ENCODE measurements around the gene DDX11. TPM values are rescaled to one million over a fixed set of nuclear protein-coding genes. Genes with fewer than 3 reads are reported as not detected.
"Not testable (repeated sequence)": the region's sequence is repeated elsewhere in the genome, so short reads cannot be mapped to it uniquely, and the experiment has no call there.

DDX11 gene
- total and polyA plus RNA-seq, 7 donors: 3.6 to 31.4 (median 8.2) TPM

DNA sequence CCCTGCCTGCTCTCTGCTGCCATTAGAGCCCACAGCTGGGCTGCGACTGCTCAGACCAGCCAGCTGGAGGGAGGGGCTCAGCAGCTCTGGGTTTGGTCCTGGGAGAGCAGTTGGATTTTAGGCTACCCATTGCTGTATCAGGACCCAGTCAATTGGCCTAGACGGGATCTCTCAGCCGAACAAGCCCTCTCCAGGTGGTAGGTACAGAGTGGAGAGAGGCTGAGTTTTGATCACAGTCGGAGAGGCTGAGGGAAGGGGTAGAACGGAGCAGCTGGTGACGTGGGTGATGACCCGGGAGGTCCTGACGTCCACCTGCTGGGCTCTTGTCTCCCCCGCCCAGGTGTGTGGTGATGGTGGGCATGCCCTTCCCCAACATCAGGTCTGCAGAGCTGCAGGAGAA, 28.9 kb downstream of the DDX11 start:
- intact Hi-C loops (cut with DNase I); H3K27me3 ChIP-seq; H3K9me3 ChIP-seq; H3K4me1 ChIP-seq; H3K27ac ChIP-seq; H3K4me3 ChIP-seq; DNase-seq: not testable (repeated sequence)
- peaks cover 0 to 43% (median 1%) of the 10 kb centered on the region in 4 donors for H3K36me3 ChIP-seq
- 92 to 96% methylated on average over 9 of the region's 9 CpGs for WGBS, 2 donors

DNA sequence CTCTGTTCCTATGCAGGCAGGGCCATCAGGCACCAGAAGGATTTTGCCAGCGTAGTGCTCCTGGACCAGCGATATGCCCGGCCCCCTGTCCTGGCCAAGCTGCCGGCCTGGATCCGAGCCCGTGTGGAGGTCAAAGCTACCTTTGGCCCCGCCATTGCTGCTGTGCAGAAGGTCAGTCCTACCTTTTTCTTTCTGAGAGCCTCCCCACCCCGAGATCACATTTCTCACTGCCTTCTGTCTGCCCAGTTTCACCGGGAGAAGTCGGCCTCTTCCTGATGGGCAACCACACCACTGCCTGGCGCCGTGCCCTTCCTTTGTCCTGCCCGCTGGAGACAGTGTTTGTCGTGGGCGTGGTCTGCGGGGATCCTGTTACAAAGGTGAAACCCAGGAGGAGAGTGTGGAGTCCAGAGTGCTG, 29.9 kb downstream of the DDX11 start:
- 12 to 71% methylated on average over 16 of the region's 16 CpGs for WGBS, 2 donors
- H3K9me3 ChIP-seq; H3K27me3 ChIP-seq; H3K27ac ChIP-seq; H3K4me1 ChIP-seq; H3K4me3 ChIP-seq; DNase-seq; intact Hi-C loops (cut with DNase I): not testable (repeated sequence)
- peaks cover 0 to 33% (median 1%) of the 10 kb centered on the region in 4 donors for H3K36me3 ChIP-seq

DNA sequence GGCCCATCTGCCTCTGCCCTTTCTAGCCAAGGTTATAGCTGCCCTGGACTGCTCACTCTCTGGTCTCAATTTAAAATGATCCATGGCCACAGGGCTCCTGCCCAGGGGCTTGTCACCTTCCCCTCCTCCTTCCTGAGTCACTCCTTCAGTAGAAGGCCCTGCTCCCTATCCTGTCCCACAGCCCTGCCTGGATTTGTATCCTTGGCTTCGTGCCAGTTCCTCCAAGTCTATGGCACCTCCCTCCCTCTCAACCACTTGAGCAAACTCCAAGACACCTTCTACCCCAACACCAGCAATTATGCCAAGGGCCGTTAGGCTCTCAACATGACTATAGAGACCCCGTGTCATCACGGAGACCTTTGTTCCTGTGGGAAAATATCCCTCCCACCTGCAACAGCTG, 30.6 kb downstream of the DDX11 start:
- H3K9me3 ChIP-seq; intact Hi-C loops (cut with DNase I); DNase-seq; H3K4me3 ChIP-seq; H3K27ac ChIP-seq; H3K4me1 ChIP-seq; H3K27me3 ChIP-seq: not testable (repeated sequence)
- 16 to 66% methylated on average over 4 of the region's 4 CpGs for WGBS, 2 donors
- H3K36me3 ChIP-seq: peaks cover 0 to 31% (median 1%) of the 10 kb centered on the region in 4 donors

DNA sequence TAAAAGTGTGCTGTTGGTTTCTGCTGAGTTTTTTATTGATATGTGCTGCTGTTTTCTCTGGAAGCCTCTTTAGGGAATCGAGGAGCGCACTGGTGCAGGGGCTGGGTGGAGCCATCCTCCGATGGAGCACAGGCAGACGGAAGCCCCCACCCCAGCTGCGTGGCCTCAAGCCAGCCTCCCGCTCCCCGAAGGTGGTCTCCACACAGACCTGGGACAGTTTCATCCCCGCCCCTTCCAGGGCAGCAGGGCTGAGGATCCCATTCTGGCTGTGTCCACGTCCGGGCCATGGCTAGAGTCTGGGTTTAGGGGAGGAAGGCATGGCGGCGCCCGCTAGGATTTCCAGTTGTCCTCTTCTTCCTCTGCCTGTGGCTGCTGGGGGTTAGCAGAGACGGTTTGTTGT, 31.1 kb downstream of the DDX11 start:
- H3K4me3 ChIP-seq; intact Hi-C loops (cut with DNase I); H3K27me3 ChIP-seq; H3K9me3 ChIP-seq; DNase-seq; H3K27ac ChIP-seq; H3K4me1 ChIP-seq: not testable (repeated sequence)
- WGBS, 2 donors: 90 to 91% methylated on average over 14 of the region's 14 CpGs
- H3K36me3 ChIP-seq: peaks cover 0 to 31% (median 1%) of the 10 kb centered on the region in 4 donors

DNA sequence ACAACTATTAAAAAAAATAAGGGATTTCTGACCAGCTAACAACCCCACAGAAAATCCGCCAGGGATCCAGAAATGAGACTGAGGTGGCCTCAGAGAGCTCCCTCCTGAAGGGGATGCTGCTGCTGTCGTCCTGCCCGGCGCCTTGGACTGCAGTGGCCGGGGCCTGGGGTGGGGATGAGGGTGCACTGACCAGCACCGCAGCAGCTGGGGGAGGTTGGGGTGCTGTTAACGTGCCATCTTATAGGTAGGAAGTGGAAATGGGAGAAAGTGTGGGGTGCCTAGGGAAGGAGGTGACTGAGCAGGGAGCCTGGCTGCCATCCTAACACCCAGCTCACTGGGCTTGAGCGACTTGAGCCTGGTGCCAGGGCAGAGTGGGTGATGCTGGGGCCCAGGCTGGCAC, 32.0 kb downstream of the DDX11 start:
- Histone ChIP-seq H3K27ac (no peak overlapping the region), H3K9me3 (no peaks in the 10 kb centered on the region), H3K4me1 (peaks cover 0 to 10% (median 0%) of the 10 kb centered on the region in 4 donors), H3K36me3 (peaks cover 0 to 27% (median 1%) of the 10 kb centered on the region in 4 donors), H3K27me3 (no peaks in the 10 kb centered on the region), H3K4me3 (no peak overlapping the region)
- TF ChIP-seq POLR2AphosphoS5 (IDR thresholded peaks at IDR 0.05) (no peak), POLR2A (IDR thresholded peaks at IDR 0.05) (no peak), EP300 (IDR thresholded peaks at IDR 0.05) (no peak)
- TF ChIP-seq, protein P1, sequence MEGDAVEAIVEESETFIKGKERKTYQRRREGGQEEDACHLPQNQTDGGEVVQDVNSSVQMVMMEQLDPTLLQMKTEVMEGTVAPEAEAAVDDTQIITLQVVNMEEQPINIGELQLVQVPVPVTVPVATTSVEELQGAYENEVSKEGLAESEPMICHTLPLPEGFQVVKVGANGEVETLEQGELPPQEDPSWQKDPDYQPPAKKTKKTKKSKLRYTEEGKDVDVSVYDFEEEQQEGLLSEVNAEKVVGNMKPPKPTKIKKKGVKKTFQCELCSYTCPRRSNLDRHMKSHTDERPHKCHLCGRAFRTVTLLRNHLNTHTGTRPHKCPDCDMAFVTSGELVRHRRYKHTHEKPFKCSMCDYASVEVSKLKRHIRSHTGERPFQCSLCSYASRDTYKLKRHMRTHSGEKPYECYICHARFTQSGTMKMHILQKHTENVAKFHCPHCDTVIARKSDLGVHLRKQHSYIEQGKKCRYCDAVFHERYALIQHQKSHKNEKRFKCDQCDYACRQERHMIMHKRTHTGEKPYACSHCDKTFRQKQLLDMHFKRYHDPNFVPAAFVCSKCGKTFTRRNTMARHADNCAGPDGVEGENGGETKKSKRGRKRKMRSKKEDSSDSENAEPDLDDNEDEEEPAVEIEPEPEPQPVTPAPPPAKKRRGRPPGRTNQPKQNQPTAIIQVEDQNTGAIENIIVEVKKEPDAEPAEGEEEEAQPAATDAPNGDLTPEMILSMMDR (IDR thresholded peaks at IDR 0.05): no peak
- no peak for DNase-seq
- WGBS, 2 donors: 89 to 91% methylated on average over 8 of the region's 8 CpGs
- intact Hi-C loops (cut with DNase I): no loop called here

DNA sequence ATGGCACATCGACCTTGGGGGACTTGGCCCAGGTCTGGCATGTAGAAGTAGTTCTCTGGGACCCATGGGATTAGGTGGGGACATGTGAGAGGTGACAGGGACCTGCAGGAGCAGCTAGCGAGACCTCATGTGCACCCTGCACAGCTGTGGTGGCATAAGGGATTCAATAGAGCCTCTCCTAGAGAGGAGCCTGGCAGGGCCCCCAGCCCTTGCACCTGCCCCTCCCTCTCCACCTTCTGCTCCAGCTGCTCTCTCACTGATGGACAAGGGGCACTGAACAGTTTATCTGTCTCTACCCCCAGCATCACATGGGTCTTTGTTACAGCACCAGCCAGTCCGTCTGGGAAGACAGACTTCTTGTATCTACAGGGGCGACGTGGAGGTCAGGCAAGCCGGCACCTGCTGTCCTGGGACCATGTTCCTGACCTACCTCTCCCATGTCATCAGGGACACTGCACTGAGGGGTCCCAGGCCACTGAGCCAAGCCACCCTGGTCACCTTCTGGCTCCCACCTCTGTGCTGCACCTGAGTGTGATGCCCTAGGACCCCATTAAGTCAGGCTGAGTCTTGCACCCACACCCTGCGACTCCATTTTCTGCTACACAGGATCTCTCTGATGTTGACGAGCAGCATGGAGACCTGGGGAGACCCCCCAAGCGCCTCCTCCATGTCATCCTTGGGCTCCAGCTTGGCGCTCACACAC, 32.6 kb downstream of the DDX11 start:
- Histone ChIP-seq H3K4me1 (peaks cover 0 to 10% (median 0%) of the 10 kb centered on the region in 4 donors), H3K36me3 (peaks cover 0 to 21% (median 1%) of the 10 kb centered on the region in 4 donors), H3K27ac (no peak overlapping the region), H3K4me3 (no peak overlapping the region), H3K27me3 (no peaks in the 10 kb centered on the region), H3K9me3 (no peaks in the 10 kb centered on the region)
- DNase-seq: no peak
- no peak for TF ChIP-seq POLR2A (IDR thresholded peaks at IDR 0.05)
- no peak for TF ChIP-seq EP300 (IDR thresholded peaks at IDR 0.05)
- no peak for TF ChIP-seq POLR2AphosphoS5 (IDR thresholded peaks at IDR 0.05)
- TF ChIP-seq, protein P1 (IDR thresholded peaks at IDR 0.05): no peak
- intact Hi-C loops (cut with DNase I): no loop called here
- 81 to 91% methylated on average over 10 of the region's 10 CpGs for WGBS, 2 donors

DNA sequence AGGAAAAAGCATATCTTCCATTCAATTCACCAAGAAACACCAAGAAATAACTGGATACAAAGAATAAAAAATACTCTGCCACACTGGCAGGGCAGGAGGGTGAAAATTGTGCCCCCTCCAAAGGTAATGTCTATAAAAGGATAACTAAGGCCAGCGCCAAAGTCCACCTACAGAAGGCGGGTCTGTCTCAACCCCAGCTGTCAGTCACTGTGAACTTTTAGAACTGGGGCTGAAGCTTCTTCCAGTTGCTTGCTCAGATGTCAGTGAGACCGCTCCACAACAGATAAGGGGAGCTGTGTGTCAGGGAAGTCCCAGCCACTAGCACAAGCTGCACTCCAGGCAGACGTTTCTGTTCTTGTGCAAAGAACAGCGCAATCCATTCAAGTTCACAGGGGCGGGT, 36.1 kb downstream of the DDX11 start:
- not testable (repeated sequence) for DNase-seq, H3K4me3 ChIP-seq, H3K4me1 ChIP-seq, H3K27me3 ChIP-seq, H3K9me3 ChIP-seq, H3K36me3 ChIP-seq, H3K27ac ChIP-seq
- intact Hi-C loops (cut with DNase I): loop anchor here (10.0 kb wide), 1 partner anchor 165 kb away; no protein-coding TSS in a partner anchor
- 39 to 70% methylated on average over 6 of the region's 6 CpGs for WGBS, 2 donors

DNA sequence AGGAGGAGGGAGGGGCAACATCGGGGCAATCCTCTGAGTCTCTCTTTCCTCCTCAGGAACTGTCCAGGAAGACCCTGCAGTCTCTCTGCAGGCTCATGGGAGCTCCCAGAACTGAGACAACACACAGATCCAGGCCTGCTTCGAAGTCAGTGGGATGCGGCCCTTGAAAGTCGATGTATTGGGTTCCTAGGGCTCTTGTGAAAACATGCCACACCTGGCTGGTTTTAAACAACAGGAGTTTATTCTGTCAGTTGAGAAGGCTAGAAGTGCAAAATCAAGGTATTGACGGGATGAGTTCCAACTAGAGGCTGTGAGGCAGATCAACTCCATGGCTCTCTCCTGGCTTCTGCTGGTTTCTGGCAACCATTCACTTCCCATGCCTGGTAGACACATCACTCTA, 36.6 kb downstream of the DDX11 start:
- H3K36me3 ChIP-seq, H3K27me3 ChIP-seq, DNase-seq, H3K9me3 ChIP-seq, H3K27ac ChIP-seq, H3K4me1 ChIP-seq, H3K4me3 ChIP-seq: not testable (repeated sequence)
- intact Hi-C loops (cut with DNase I): loop anchor here (10.0 kb wide), 1 partner anchor 165 kb away; no protein-coding TSS in a partner anchor
- 70 to 79% methylated on average over 5 of the region's 5 CpGs for WGBS, 2 donors

DNA sequence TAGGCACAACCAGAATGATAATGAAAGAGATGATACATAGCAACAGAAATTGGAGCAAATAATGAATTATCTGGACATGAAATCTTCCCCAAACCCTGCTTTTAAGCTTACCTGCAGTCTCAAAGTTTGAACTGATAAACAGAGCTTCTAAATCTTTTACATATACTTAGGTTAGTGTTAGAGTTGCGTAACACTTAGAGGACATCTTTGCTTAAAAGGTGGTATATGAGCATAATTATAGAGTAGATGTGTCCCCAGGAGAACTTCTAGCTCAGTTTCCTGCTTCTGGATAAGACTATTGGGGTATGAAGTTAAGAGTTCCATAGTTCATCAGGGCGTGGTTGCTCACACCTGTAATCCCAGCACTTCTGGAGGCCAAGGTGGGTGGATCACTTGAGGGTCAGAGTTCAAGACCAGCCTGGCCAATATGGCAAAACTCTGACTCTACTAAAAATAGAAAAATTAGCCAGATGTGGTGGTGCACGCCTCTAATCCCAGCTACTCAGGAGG, 41.5 kb downstream of the DDX11 start:
- DNase-seq, H3K4me3 ChIP-seq, H3K9me3 ChIP-seq, H3K36me3 ChIP-seq, H3K27ac ChIP-seq: not testable (repeated sequence)
- peaks cover 0 to 45% (median 16%) of the 10 kb centered on the region in 3 donors for H3K27me3 ChIP-seq
- H3K4me1 ChIP-seq: peaks cover 0 to 38% (median 31%) of the 10 kb centered on the region in 4 donors
- intact Hi-C loops (cut with DNase I): loop anchor here (10.0 kb wide), 1 partner anchor 160 kb away; no protein-coding TSS in a partner anchor
- 63 to 84% methylated on average over 3 of the region's 3 CpGs for WGBS, 2 donors

DNA sequence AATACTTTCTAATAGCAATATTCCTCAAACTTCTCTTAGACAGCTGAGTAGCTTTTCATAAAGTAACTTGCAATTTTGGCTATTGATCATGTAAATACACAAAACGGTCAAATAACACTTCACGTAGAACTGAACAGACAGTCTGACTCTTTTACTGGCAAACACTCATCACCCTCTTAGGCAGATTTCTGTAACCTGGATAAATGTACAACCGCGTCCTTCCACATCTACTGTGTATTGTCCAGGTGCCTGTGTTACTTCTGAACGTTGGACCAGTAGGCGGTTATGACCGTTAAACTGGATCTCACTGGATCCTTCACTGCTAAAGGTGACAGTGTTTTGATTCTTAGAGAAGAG, 43.2 kb downstream of the DDX11 start:
- H3K4me1 ChIP-seq: peaks cover 0 to 38% (median 31%) of the 10 kb centered on the region in 4 donors
- H3K27me3 ChIP-seq: peaks cover 0 to 45% (median 16%) of the 10 kb centered on the region in 3 donors
- intact Hi-C loops (cut with DNase I): loop anchor here (10.0 kb wide), 1 partner anchor 158 kb away; no protein-coding TSS in a partner anchor
- H3K9me3 ChIP-seq, DNase-seq, H3K27ac ChIP-seq, H3K36me3 ChIP-seq: not testable (repeated sequence)
- WGBS, 2 donors: 8 to 29% methylated on average over 7 of the region's 7 CpGs
- H3K4me3 ChIP-seq: peak overlapping the region in 2 of 4 donors; percentile 38 to 45
